Central memory CD8-positive, alpha-beta T cell (primary cell): ENCODE results near the gene MAP3K14.
"Not testable (repeated sequence)": the region's sequence is repeated elsewhere in the genome, so short reads cannot be mapped to it uniquely, and the experiment has no call there.

ENCODE experiments used
- ATAC-seq: fragments of 150-1000 bp; cut with Tn5 transposase; replicated peaks from 2 replicates; pipeline ENCODE4 v1.10.0; 2022; ENCODE audit warnings: mild to moderate bottlenecking, moderate FRiP score, moderate number of reproducible peaks; ENCODE audit not compliant: poor library complexity, severe bottlenecking; ENCODE audit errors: extremely low read depth
- DNase-seq, 2 donors: peaks; one replicate each; pipeline ENCODE4 v3.0.0; 2021; ENCODE audit warnings: low spot score in 2 of 2
- H3K27ac Mint-ChIP-seq: one replicate; pipeline ENCODE4 v1.8.0; 2022; ENCODE audit warnings: low read depth, mild to moderate bottlenecking, moderate library complexity, mixed read lengths
- H3K27me3 Mint-ChIP-seq: one replicate; pipeline ENCODE4 v1.8.0; 2022; ENCODE audit warnings: mixed read lengths
- H3K36me3 Mint-ChIP-seq: one replicate; pipeline ENCODE4 v1.8.0; 2022; ENCODE audit warnings: mild to moderate bottlenecking, moderate library complexity, mixed read lengths; ENCODE audit not compliant: insufficient read depth
- H3K4me1 Mint-ChIP-seq: one replicate; pipeline ENCODE4 v1.8.0; 2022; ENCODE audit warnings: mixed read lengths
- H3K4me3 Mint-ChIP-seq: one replicate; pipeline ENCODE4 v1.8.0; 2022; ENCODE audit warnings: mild to moderate bottlenecking, moderate library complexity, mixed read lengths
- H3K9me3 Mint-ChIP-seq: one replicate; pipeline ENCODE4 v1.8.0; 2022; ENCODE audit warnings: mixed read lengths

Gene MAP3K14

DNA sequence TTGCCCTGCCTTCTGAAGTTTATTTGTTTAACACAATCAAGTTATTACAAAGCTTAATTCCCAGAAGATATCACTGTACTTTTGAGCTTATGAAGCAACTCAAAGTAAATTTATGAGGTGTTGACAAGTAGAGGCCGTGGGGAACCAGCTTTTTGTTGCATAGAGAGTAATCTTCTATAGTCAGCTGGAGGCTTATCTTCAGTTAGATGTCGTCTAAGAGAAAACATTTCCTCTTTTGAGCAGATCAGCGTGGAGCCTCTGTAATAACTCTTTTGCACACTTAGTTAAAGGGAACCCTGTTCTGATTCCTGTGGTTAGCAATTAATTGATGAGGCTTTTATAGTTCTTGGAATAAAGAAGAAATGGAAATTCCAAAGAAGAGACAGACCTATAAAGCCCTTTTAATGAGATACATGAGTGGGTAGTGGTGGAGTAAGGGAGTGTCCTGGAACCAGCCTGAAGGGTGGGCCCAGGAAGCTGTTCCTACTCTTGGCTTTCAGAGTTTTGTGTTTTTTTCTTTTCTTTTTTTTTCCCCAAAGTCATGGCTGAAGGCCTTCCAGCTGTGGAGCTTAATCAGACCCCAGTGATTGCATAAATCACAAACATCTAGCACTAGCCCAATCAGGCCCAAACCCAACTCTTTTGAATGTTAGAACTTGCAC, 28.9 kb upstream of the MAP3K14 start:
- Mint-ChIP-seq H3K4me1 (no peaks in the 10 kb centered on the region), H3K36me3 (no peaks in the 10 kb centered on the region), H3K27me3 (peaks cover 14% of the 10 kb centered on the region), H3K4me3 (no peak overlapping the region), H3K27ac (peak overlapping the region; percentile 35), H3K9me3 (no peaks in the 10 kb centered on the region)
- DNase-seq (no peak), ATAC-seq (no peak)

DNA sequence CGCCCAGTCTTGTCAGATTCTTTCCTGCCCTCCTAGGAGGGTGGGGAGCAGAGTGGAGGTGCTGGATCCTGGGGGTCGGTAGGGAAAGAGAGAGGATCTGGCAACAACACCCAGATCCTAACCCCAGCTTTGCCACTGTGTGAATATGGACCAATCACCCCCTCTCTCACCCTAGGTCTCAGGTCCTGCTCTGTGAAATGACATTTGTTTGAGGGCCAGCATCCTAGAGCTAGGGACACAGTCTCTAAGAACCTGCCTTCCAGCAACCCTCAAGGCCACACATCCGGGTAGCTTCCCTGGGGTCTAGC, 28.4 kb upstream of the MAP3K14 start:
- no peak overlapping the region for H3K4me3 Mint-ChIP-seq
- H3K9me3 Mint-ChIP-seq = no peaks in the 10 kb centered on the region
- peak overlapping the region; percentile 35 for H3K27ac Mint-ChIP-seq
- ATAC-seq (no peak), DNase-seq (no peak)
- H3K4me1 Mint-ChIP-seq = no peaks in the 10 kb centered on the region
- H3K36me3 Mint-ChIP-seq = no peaks in the 10 kb centered on the region
- peaks cover 14% of the 10 kb centered on the region for H3K27me3 Mint-ChIP-seq

DNA sequence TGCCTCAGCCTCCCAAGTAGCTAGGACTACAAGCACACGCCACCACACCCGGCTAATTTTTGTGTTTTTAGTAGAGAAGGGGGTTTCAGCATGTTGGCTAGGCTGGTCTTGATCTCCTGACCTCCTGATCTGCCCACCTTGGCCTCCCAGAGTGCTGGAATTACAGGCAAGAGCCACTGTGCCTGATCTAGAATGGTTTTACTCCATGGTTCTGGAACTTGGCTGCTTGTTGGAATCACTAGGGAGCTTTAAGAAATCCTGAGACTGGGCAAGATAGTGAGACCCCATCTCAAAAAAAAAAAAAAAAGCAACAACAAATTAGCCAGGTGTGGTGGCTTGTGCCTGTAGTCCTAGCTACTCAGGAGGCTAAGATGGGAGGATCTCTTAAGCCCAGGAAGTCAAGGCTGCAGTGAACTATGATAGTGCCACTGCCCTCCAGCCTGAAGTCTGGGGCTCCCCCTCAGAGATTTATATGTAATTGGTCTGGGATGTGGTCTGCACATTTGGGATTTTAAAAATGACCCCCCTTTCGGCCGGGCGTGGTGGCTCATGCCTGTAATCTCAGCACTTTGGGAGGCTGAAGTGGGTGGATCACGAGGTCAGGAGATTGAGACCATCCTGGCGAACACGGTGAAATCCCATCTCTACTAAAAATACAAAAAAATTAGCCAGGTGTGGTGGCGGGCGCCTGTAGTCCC, 27.3 kb upstream of the MAP3K14 start:
- H3K4me1 Mint-ChIP-seq, ATAC-seq, H3K27ac Mint-ChIP-seq, H3K4me3 Mint-ChIP-seq, H3K36me3 Mint-ChIP-seq, DNase-seq, H3K9me3 Mint-ChIP-seq: not testable (repeated sequence)
- H3K27me3 Mint-ChIP-seq = peaks cover 14% of the 10 kb centered on the region

DNA sequence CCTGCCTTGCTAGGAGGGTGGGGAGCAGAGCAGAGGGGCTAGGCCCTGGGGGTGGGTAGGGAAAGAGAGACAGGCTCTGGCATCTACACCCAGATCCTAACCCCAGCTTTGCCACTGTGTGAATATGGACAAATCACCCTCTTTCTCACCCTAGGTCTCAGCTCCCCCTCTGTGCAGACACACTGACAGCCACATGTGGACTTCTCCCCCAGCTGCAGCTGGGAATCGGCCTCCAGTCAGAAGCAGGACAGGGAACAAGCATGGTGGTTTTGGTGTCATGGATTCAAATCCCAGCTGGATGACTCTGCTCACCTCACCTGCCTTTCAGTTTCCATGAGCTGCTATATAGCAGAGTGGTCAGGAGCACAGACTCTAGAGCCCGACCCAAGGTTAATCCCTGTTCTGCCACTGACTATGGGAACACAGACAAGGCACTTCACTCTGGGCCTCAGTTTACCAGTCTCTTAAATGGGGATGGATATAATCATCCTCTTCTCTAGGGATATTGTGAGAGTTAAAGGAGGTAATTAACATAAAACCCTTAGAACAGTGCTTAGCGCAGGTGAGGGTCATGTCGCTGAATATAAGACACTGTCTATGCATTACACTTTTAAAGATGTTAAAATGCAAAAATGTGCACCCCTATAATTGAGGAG, 26.2 kb upstream of the MAP3K14 start:
- no peaks in the 10 kb centered on the region for H3K36me3 Mint-ChIP-seq
- ATAC-seq = no peak
- H3K27ac Mint-ChIP-seq = no peak overlapping the region
- no peaks in the 10 kb centered on the region for H3K4me1 Mint-ChIP-seq
- DNase-seq = no peak
- no peak overlapping the region for H3K4me3 Mint-ChIP-seq
- no peaks in the 10 kb centered on the region for H3K9me3 Mint-ChIP-seq
- H3K27me3 Mint-ChIP-seq = peaks cover 14% of the 10 kb centered on the region

DNA sequence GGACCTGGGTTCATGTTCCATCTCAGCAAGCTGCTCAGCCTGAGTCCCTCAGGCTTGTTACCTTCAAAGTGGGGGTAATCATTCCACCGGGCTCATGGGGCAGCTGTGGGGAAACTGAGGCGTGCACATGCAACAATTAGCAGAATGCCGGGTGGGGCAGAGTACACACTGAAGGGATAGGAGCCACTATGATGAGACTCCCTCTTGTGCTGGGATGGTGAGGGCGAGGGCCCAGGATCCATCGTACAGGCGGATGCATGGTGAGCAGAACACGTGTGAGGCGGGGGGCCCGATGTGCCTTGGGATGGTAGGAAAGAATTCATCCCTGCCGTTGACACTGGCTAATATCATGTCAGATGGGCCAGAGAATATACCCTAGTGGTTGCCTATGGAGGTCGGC, 25.5 kb upstream of the MAP3K14 start:
- H3K27ac Mint-ChIP-seq = no peak overlapping the region
- H3K27me3 Mint-ChIP-seq = peaks cover 14% of the 10 kb centered on the region
- no peaks in the 10 kb centered on the region for H3K9me3 Mint-ChIP-seq
- no peaks in the 10 kb centered on the region for H3K36me3 Mint-ChIP-seq
- no peaks in the 10 kb centered on the region for H3K4me1 Mint-ChIP-seq
- no peak for ATAC-seq
- H3K4me3 Mint-ChIP-seq = no peak overlapping the region
- no peak for DNase-seq

DNA sequence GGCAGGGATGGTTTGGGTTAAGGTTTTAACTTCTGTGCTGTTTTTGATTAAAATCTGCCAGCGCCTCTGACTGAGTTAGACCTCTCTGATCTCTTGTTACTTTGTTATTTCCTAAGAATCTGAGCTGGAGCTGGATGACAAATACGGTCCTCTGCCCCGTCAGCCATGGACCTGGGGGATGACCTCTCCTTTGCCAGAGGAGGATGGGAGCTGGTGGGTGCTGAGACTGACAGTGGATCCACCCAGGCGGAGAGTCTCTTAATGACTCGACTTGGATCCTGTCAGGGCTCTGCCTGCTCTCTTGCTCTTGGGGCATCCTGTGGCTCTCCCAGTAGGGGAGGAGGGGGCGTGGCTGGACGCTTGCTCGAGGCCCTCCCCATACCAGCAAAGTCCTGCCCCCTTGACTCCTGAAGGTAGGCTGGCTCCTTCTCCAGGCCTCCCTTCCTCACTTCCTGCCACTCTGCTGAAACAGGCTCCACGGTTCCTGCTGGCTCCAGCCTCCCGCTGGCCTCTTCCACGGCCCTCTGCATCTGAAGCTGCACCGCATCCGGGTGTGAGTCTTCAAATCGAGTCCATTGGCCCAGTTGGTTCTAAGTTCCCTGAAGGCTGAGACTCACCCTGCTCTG, 24.8 kb upstream of the MAP3K14 start:
- Mint-ChIP-seq H3K9me3 (no peaks in the 10 kb centered on the region), H3K4me3 (no peak overlapping the region), H3K27ac (peak overlapping the region; percentile 71), H3K27me3 (peaks cover 14% of the 10 kb centered on the region), H3K4me1 (no peaks in the 10 kb centered on the region), H3K36me3 (no peaks in the 10 kb centered on the region)
- DNase-seq = no peak
- ATAC-seq = no peak

DNA sequence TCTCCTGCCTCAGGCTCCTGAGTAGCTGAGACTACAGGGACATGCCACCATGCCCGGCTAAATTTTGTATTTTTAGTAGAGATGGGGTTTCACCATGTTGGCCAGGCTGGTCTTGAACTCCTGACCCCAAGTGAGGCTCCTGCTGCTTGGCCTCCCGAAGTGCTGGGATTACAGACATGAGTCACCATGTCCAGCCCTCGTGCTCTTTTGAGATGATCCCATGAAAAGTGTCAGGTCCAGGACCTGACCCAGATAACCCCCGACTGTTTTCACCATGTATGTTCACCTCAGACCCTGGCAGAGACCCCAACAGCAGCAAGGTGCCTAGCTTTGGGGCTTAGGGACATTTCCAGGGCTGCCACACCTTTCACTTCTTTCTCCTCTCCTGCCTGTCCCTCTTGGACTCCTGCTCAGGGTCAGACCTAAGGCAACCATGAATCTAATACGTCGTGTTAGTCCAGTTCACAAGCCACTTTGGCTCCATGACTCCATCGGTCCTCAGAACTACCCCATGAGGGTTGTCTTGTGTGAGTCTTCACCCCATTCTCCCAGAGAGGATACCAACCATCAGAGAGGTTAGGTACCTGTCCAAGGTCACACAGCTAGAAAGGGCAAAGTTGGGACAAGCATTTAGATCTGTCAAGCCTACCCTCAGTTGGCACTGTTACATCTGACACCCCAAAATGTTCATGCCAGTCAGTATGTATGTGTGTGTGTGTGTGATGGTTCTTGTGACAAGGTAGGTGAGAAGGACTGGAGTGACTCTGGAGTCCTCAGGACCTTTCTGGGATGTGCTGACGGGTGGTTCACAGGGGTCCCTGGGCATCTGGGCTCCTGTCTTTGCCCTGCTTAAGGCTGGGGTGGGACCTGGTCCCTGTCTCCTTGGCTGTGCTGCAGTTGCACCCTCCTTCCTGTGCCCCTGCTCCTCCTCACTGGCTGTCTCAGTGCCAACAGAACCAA, 23.1 kb upstream of the MAP3K14 start:
- H3K4me1 Mint-ChIP-seq = no peaks in the 10 kb centered on the region
- DNase-seq (no peak), ATAC-seq (no peak)
- H3K27ac Mint-ChIP-seq = no peak overlapping the region
- no peak overlapping the region for H3K4me3 Mint-ChIP-seq
- no peaks in the 10 kb centered on the region for H3K36me3 Mint-ChIP-seq
- peaks cover 14% of the 10 kb centered on the region for H3K27me3 Mint-ChIP-seq
- H3K9me3 Mint-ChIP-seq = no peaks in the 10 kb centered on the region

DNA sequence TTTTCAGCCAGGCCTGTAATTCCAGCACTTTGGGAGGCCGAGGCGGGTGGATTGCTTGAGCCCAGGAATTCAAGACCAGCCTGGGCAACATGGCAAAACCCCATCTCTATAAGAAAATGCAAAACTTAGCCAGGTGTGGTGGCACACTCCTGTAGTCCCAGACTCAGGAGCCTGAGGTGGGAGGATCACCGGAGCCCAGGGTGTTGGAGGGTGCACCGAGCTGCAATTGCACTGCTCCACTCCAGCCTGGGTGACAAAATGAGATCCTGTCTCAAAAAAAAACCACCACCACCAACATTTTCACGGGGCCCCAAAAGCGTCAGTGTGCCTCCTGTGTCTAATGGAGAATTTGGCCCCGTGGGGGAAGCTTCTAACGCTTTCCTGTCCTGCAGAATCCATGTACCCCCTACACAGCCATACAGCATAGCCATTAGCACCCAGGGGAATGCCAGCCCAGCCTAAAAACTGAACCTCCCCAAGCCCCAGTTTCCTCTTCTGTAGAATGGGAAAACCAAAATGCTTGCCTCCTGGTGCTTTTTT, 22.2 kb upstream of the MAP3K14 start:
- no peak overlapping the region for H3K4me3 Mint-ChIP-seq
- H3K27me3 Mint-ChIP-seq = peaks cover 14% of the 10 kb centered on the region
- H3K9me3 Mint-ChIP-seq = no peaks in the 10 kb centered on the region
- ATAC-seq = no peak
- DNase-seq = no peak
- no peaks in the 10 kb centered on the region for H3K36me3 Mint-ChIP-seq
- no peaks in the 10 kb centered on the region for H3K4me1 Mint-ChIP-seq
- H3K27ac Mint-ChIP-seq = no peak overlapping the region

DNA sequence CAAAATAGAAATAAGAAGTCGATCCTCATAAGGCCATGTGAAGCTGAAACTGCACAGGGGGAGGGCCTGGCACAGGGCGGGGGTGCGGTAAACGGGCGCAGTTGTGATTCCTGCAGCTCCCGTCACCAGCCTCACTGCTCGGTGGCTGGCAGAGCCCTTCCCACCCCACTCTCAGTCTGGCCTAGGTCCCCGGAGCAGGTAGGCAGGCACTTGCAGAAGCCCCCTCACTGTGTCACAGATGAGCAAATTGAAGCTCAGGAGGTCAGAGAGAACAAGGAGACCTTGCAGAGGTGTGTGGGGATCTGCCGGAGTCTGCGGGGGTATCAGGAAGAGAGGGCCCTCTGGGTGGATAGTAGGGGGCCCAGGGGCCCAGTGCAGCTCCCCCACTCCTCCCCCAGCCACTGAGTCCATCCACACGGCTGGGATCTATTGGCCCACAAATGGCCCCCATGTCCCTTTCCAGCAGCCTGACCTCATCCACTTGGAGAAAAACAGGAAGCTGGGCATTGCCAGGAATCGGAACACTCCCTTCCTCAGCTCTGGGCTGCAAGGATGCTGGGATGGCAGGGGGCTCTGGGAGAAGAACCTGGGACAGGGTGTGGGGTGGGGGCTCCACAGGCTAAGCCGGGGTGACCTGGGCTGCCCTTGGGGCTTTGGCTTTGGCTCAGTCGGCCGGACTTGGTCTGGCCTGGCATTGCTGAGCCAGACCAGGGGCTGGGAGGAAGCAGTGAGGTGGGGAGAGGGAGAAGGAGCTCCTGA, 21.4 kb upstream of the MAP3K14 start:
- Mint-ChIP-seq H3K36me3 (no peaks in the 10 kb centered on the region), H3K4me3 (no peak overlapping the region), H3K9me3 (no peaks in the 10 kb centered on the region), H3K4me1 (no peaks in the 10 kb centered on the region), H3K27ac (no peak overlapping the region), H3K27me3 (peaks cover 14% of the 10 kb centered on the region)
- ATAC-seq = no peak
- no peak for DNase-seq

DNA sequence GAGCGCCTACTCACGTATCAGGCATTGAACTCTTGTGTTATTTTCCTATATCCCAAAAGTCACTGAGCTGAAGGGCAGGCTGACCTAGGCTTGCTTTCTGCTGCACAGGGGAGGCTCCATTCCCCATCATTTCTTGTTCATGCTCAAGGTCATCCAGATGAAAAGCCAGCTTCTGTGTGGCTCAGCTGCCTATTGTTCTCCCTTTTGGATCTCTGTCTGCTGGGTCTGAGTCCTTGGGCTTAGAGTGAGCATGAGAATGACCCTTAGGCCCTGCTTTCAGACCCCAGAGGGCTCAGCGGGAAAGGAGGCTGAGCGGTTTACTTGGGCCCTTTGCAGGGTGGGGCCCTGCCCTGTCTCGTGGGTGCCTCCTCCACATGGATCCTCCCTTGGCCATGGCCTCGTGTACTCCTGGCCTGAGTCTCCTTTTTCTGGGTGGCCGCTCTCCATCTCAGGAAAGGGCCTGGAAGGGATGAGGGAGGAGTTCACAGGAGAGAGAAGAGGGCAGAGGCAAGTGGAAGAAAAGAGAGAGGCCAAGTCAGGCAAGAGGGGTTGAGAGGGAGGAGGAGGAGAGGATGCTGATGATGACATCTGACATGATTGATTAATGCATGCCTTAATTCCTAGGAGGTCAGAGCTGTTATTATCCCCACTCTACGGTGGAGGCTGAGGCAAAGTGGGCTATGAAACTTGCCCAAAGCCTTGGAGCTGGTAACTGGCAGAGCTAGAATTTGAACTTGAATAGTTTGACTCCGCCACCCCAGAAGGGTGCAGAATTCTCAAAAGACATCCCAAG, 19.8 kb upstream of the MAP3K14 start:
- H3K4me1 Mint-ChIP-seq = no peaks in the 10 kb centered on the region
- ATAC-seq (no peak), DNase-seq (no peak)
- peaks cover 4% of the 10 kb centered on the region for H3K27me3 Mint-ChIP-seq
- no peak overlapping the region for H3K4me3 Mint-ChIP-seq
- no peaks in the 10 kb centered on the region for H3K9me3 Mint-ChIP-seq
- H3K27ac Mint-ChIP-seq = no peak overlapping the region
- H3K36me3 Mint-ChIP-seq = no peaks in the 10 kb centered on the region

DNA sequence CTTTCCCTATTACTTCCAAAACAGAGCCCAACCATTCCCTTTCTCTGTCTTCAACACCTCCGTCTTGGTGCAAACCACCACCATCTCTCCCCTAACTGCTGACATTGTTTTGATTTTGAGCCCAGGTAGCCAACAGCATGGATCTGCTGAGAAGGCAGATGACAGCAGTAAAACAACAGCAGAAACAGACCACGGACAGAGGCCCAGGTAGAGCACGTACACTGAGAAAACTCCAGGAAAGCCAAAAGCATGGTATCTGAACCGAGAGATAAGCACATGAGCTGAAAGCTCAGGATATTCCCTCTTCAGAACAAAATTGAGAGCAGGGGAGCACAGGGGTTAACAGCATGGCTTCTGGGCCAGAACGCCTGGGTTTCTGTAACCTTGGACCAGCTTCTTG, 18.9 kb upstream of the MAP3K14 start:
- H3K4me3 Mint-ChIP-seq = no peak overlapping the region
- no peaks in the 10 kb centered on the region for H3K36me3 Mint-ChIP-seq
- H3K27ac Mint-ChIP-seq = no peak overlapping the region
- H3K27me3 Mint-ChIP-seq = no peaks in the 10 kb centered on the region
- no peak for ATAC-seq
- no peaks in the 10 kb centered on the region for H3K4me1 Mint-ChIP-seq
- DNase-seq = no peak
- H3K9me3 Mint-ChIP-seq = no peaks in the 10 kb centered on the region
